ENCODE data around the gene TMBIM1. TPM values are rescaled to one million over a fixed set of nuclear protein-coding genes. Genes with fewer than 3 reads are reported as not detected.
A peak's percentile ranks its signal among the peaks of the same experiment; 100 is the strongest.
"Not testable (repeated sequence)": the region's sequence is repeated elsewhere in the genome, so short reads cannot be mapped to it uniquely, and the experiment has no call there.

Gene TMBIM1
- total RNA-seq, 3 donors from 2014 or later = 201 to 464 (median 319) TPM

- Histone ChIP-seq H3K9me3 (no peaks in the 10 kb centered on the region), H3K36me3 (ENCODE audit: low read depth) (peaks cover 20% of the 10 kb centered on the region), H3K4me1 (ENCODE audit: low read depth) (peaks cover 38% of the 10 kb centered on the region), H3K4me3 (no peak overlapping the region)
- DNase-seq = peak in 2 of 3 donors; percentile 7 to 19
- TF ChIP-seq CTCF (IDR thresholded peaks at IDR 0.05) = no peak
- intact Hi-C loops (cut with DNase I, micrococcal nuclease) = no loop called here
- no peak for ATAC-seq
These were observed 17.7 kb downstream of the TMBIM1 start for GRCh38 chr2:218274586-218274985.

GRCh38 chr2:218273908-218274249 lies 18.4 kb downstream of the TMBIM1 start:
- no peak for TF ChIP-seq CTCF (IDR thresholded peaks at IDR 0.05)
- Histone ChIP-seq H3K36me3 (ENCODE audit: low read depth) (peaks cover 20% of the 10 kb centered on the region), H3K9me3 (no peaks in the 10 kb centered on the region), H3K4me3 (no peak overlapping the region), H3K4me1 (ENCODE audit: low read depth) (peaks cover 43% of the 10 kb centered on the region)
- DNase-seq = peak; percentile 11 to 72 (median 35)
- ATAC-seq = peak; percentile 10
- intact Hi-C loops (cut with DNase I, micrococcal nuclease) = no loop called here

GRCh38 chr2:218273214-218273907 lies 18.9 kb downstream of the TMBIM1 start:
- H3K4me3 ChIP-seq; intact Hi-C loops (cut with DNase I, micrococcal nuclease): not testable (repeated sequence)
- H3K4me1 ChIP-seq (ENCODE audit: low read depth) = peaks cover 48% of the 10 kb centered on the region

GRCh38 chr2:218272531-218273212 lies 19.6 kb downstream of the TMBIM1 start:
- intact Hi-C loops (cut with DNase I, micrococcal nuclease) = no loop called here
- H3K4me3 ChIP-seq = no peak overlapping the region
- TF ChIP-seq CTCF (IDR thresholded peaks at IDR 0.05) = peak; percentile 85

More at GRCh38 chr2:218273214-218273907, 18.9 kb downstream of the TMBIM1 start:
- DNase-seq = peak in 1 of 3 donors; percentile 63
- ATAC-seq, H3K9me3 ChIP-seq: not testable (repeated sequence)
- H3K36me3 ChIP-seq (ENCODE audit: low read depth) = peaks cover 20% of the 10 kb centered on the region

GRCh38 chr2:218271865-218272530 lies 20.3 kb downstream of the TMBIM1 start:
- intact Hi-C loops (cut with DNase I, micrococcal nuclease) = no loop called here
- no peak overlapping the region for H3K4me3 ChIP-seq
- H3K4me1 ChIP-seq (ENCODE audit: low read depth) = peaks cover 53% of the 10 kb centered on the region

More at GRCh38 chr2:218272531-218273212, 19.6 kb downstream of the TMBIM1 start:
- Histone ChIP-seq H3K4me1 (ENCODE audit: low read depth) (peaks cover 53% of the 10 kb centered on the region), H3K9me3 (no peaks in the 10 kb centered on the region), H3K36me3 (ENCODE audit: low read depth) (peaks cover 20% of the 10 kb centered on the region)
- DNase-seq = peak; percentile 90 to 95 (median 94)
- peak; percentile 65 for ATAC-seq

More at GRCh38 chr2:218271865-218272530, 20.3 kb downstream of the TMBIM1 start:
- no peaks in the 10 kb centered on the region for H3K9me3 ChIP-seq
- TF ChIP-seq CTCF (IDR thresholded peaks at IDR 0.05) = no peak
- ATAC-seq (no peak), DNase-seq (peak in 2 of 3 donors; percentile 53 to 56)
- peaks cover 20% of the 10 kb centered on the region for H3K36me3 ChIP-seq (ENCODE audit: low read depth)

Measured in mucosa of descending colon (tissue), 3 donors.